WTC11 (cell line): ENCODE measurements around the gene TMEM271. TPM values are rescaled to one million over a fixed set of nuclear protein-coding genes. Genes with fewer than 3 reads are reported as not detected.

Experiments used
- ATAC-seq: fragments of 200-7000 bp; cut with Tn5 transposase; 2 replicates; pipeline ENCODE4 v1.10.0; 2021; ENCODE audit warnings: mild to moderate bottlenecking, moderate library complexity
- CTCF ChIA-PET: fragments of 300-600 bp; sonication (Branson Sonifier 250); formaldehyde crosslinking; loops from one replicate; lab custom pipeline; 2021; ENCODE audit warnings: antibody characterized with exemption; lab: Charles Lee
- POLR2A ChIA-PET: fragments of 350-600 bp; sonication (Branson Sonifier 250); formaldehyde crosslinking; loops from one replicate; lab custom pipeline; 2021; ENCODE audit warnings: antibody characterized with exemption; lab: Charles Lee
- DNase-seq: peaks from one replicate; pipeline ENCODE4 v3.0.0; 2021; ENCODE audit warnings: low spot score
- H3K27ac Mint-ChIP-seq: 2 replicates; pipeline ENCODE4 v1.8.0; 2021; ENCODE audit warnings: mixed read lengths
- H3K27me3 Mint-ChIP-seq: 2 replicates; pipeline ENCODE4 v1.8.0; 2021; ENCODE audit warnings: low read depth, mild to moderate bottlenecking, moderate library complexity, mixed read lengths
- H3K36me3 Mint-ChIP-seq: 2 replicates; pipeline ENCODE4 v1.8.0; 2021; ENCODE audit warnings: mixed read lengths
- H3K4me1 Mint-ChIP-seq: 2 replicates; pipeline ENCODE4 v1.8.0; 2022; ENCODE audit warnings: mixed read lengths
- H3K4me3 Mint-ChIP-seq: 2 replicates; pipeline ENCODE4 v1.8.0; 2021; ENCODE audit warnings: mild to moderate bottlenecking, moderate library complexity, mixed read lengths
- H3K9me3 Mint-ChIP-seq: 2 replicates; pipeline ENCODE4 v1.8.0; 2021; ENCODE audit warnings: mixed read lengths
- ATF1 ChIP-seq: sonication (generic); formaldehyde crosslinking; IDR thresholded peaks from 2 replicates; pipeline ENCODE4 v1.8.1; 2023; ENCODE audit warnings: mild to moderate bottlenecking, moderate library complexity, missing genetic modification reagents
- ATF2 ChIP-seq: sonication (generic); formaldehyde crosslinking; IDR thresholded peaks from 2 replicates; pipeline ENCODE4 v1.8.1; 2022; ENCODE audit warnings: low read depth, missing genetic modification reagents, borderline replicate concordance
- CREM ChIP-seq: sonication (generic); formaldehyde crosslinking; IDR thresholded peaks from 2 replicates; pipeline ENCODE4 v1.8.1; 2022; ENCODE audit warnings: mild to moderate bottlenecking, missing genetic modification reagents, moderate library complexity
- E2F1 ChIP-seq: sonication (generic); formaldehyde crosslinking; IDR thresholded peaks from 2 replicates; pipeline ENCODE4 v1.8.0; 2022; ENCODE audit warnings: mild to moderate bottlenecking, missing genetic modification reagents
- ESRRA ChIP-seq: sonication (generic); formaldehyde crosslinking; IDR thresholded peaks from 2 replicates; pipeline ENCODE4 v1.8.1; 2022; ENCODE audit warnings: mild to moderate bottlenecking, missing genetic modification reagents, borderline replicate concordance
- HMGXB4 ChIP-seq: sonication (generic); formaldehyde crosslinking; IDR thresholded peaks from 2 replicates; pipeline ENCODE4 v1.8.1; 2023; ENCODE audit warnings: mild to moderate bottlenecking, moderate library complexity, missing genetic modification reagents
- JAZF1 ChIP-seq: fragments of 250-450 bp; sonication (Bioruptor Pico); IDR thresholded peaks from 2 replicates; pipeline ENCODE4 v1.9.0; 2021; ENCODE audit warnings: moderate library complexity, mild to moderate bottlenecking, inconsistent platforms
- JUN ChIP-seq: sonication (generic); formaldehyde crosslinking; IDR thresholded peaks from 2 replicates; pipeline ENCODE4 v1.8.0; 2023; ENCODE audit warnings: mild to moderate bottlenecking, missing genetic modification reagents
- MYBL2 ChIP-seq: sonication (generic); formaldehyde crosslinking; IDR thresholded peaks from 2 replicates; pipeline ENCODE4 v1.8.1; 2023; ENCODE audit warnings: mild to moderate bottlenecking, moderate library complexity, missing genetic modification reagents
- NFE2L1 ChIP-seq: sonication (generic); formaldehyde crosslinking; IDR thresholded peaks from 2 replicates; pipeline ENCODE4 v1.8.1; 2023; ENCODE audit warnings: missing genetic modification reagents
- NR2C2 ChIP-seq: sonication (generic); formaldehyde crosslinking; IDR thresholded peaks from 2 replicates; pipeline ENCODE4 v1.8.0; 2022; ENCODE audit warnings: mild to moderate bottlenecking, missing genetic modification reagents
- RELA ChIP-seq: sonication (generic); formaldehyde crosslinking; IDR thresholded peaks from 2 replicates; pipeline ENCODE4 v1.8.1; 2022; ENCODE audit warnings: missing genetic modification reagents, mild to moderate bottlenecking, borderline replicate concordance
- SOX15 ChIP-seq: fragments of 250-450 bp; sonication (Bioruptor Pico); IDR thresholded peaks from 2 replicates; pipeline ENCODE4 v1.9.0; 2021; ENCODE audit warnings: mild to moderate bottlenecking
- TCF7 ChIP-seq: sonication (generic); formaldehyde crosslinking; IDR thresholded peaks from 2 replicates; pipeline ENCODE4 v1.8.0; 2022; ENCODE audit warnings: mild to moderate bottlenecking, low read depth, missing genetic modification reagents, moderate library complexity
- TEAD1 ChIP-seq: sonication (generic); formaldehyde crosslinking; IDR thresholded peaks from 2 replicates; pipeline ENCODE4 v1.8.0; 2022; ENCODE audit warnings: mild to moderate bottlenecking, missing genetic modification reagents
- total RNA-seq: library from RNA; stranded (reverse); gene quantifications from 3 replicates; pipeline ENCODE4 v1.2.3, GENCODE V29; 2021
- TF ChIP-seq, protein P1 (sequence below): sonication (generic); formaldehyde crosslinking; IDR thresholded peaks from 2 replicates; pipeline ENCODE4 v1.8.0; 2022; ENCODE audit warnings: missing genetic modification reagents
- TF ChIP-seq, protein P2 (sequence below): sonication (generic); formaldehyde crosslinking; IDR thresholded peaks from 2 replicates; pipeline ENCODE4 v1.8.1; 2022; ENCODE audit warnings: missing genetic modification reagents, borderline replicate concordance
- TF ChIP-seq, protein P3 (sequence below): sonication (generic); formaldehyde crosslinking; IDR thresholded peaks from 2 replicates; pipeline ENCODE4 v1.8.0; 2022; ENCODE audit warnings: mild to moderate bottlenecking, missing genetic modification reagents

Gene TMEM271
- total RNA-seq, 1 experiment from 2014 or later, result 0.31 TPM

- Mint-ChIP-seq H3K36me3 (no peaks in the 10 kb centered on the region), H3K27me3 (peaks cover 7% of the 10 kb centered on the region; the same call in 1 of the 2 replicates), H3K4me3 (no peak overlapping the region), H3K27ac (no peak overlapping the region), H3K9me3 (no peaks in the 10 kb centered on the region), H3K4me1 (peaks cover 10% of the 10 kb centered on the region)
- TF ChIP-seq ESRRA, result no peak
- no peak for TF ChIP-seq E2F1
- TF ChIP-seq SOX15 (CRISPR knock-in tag), result no peak
- TF ChIP-seq ATF1 (CRISPR knock-in tag), result no peak
- TF ChIP-seq NR2C2 (CRISPR knock-in tag), result no peak
- TF ChIP-seq, protein P1, sequence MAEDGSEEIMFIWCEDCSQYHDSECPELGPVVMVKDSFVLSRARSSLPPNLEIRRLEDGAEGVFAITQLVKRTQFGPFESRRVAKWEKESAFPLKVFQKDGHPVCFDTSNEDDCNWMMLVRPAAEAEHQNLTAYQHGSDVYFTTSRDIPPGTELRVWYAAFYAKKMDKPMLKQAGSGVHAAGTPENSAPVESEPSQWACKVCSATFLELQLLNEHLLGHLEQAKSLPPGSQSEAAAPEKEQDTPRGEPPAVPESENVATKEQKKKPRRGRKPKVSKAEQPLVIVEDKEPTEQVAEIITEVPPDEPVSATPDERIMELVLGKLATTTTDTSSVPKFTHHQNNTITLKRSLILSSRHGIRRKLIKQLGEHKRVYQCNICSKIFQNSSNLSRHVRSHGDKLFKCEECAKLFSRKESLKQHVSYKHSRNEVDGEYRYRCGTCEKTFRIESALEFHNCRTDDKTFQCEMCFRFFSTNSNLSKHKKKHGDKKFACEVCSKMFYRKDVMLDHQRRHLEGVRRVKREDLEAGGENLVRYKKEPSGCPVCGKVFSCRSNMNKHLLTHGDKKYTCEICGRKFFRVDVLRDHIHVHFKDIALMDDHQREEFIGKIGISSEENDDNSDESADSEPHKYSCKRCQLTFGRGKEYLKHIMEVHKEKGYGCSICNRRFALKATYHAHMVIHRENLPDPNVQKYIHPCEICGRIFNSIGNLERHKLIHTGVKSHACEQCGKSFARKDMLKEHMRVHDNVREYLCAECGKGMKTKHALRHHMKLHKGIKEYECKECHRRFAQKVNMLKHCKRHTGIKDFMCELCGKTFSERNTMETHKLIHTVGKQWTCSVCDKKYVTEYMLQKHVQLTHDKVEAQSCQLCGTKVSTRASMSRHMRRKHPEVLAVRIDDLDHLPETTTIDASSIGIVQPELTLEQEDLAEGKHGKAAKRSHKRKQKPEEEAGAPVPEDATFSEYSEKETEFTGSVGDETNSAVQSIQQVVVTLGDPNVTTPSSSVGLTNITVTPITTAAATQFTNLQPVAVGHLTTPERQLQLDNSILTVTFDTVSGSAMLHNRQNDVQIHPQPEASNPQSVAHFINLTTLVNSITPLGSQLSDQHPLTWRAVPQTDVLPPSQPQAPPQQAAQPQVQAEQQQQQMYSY, result no peak
- TF ChIP-seq RELA (CRISPR knock-in tag), result no peak
- TF ChIP-seq ATF2 (CRISPR knock-in tag), result no peak
- no peak for TF ChIP-seq CREM (CRISPR knock-in tag)
- no peak for TF ChIP-seq JAZF1 (CRISPR knock-in tag)
- no peak for TF ChIP-seq JUN (CRISPR knock-in tag)
- no peak for TF ChIP-seq TCF7 (CRISPR knock-in tag)
- no peak for TF ChIP-seq NFE2L1 (CRISPR knock-in tag)
- TF ChIP-seq, protein P2, sequence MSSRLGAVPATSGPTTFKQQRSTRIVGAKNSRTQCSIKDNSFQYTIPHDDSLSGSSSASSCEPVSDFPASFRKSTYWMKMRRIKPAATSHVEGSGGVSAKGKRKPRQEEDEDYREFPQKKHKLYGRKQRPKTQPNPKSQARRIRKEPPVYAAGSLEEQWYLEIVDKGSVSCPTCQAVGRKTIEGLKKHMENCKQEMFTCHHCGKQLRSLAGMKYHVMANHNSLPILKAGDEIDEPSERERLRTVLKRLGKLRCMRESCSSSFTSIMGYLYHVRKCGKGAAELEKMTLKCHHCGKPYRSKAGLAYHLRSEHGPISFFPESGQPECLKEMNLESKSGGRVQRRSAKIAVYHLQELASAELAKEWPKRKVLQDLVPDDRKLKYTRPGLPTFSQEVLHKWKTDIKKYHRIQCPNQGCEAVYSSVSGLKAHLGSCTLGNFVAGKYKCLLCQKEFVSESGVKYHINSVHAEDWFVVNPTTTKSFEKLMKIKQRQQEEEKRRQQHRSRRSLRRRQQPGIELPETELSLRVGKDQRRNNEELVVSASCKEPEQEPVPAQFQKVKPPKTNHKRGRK (CRISPR knock-in tag), result no peak
- DNase-seq, result no peak
- CTCF ChIA-PET, result interaction anchor here (1.4 kb wide), 1 partner anchor 18 kb away, joined by 5 read pairs; no protein-coding TSS in a partner anchor
- ATAC-seq, result no peak
- POLR2A ChIA-PET, result no interaction called here
Measured at GRCh38 chr4:620851-621261, 44.8 kb upstream of the TMEM271 start.

GRCh38 chr4:620201-620600 is 44.1 kb upstream of the TMEM271 start:
- DNase-seq (no peak), ATAC-seq (no peak)
- Mint-ChIP-seq H3K36me3 (no peaks in the 10 kb centered on the region), H3K9me3 (no peaks in the 10 kb centered on the region), H3K4me1 (peaks cover 6% of the 10 kb centered on the region), H3K27me3 (peaks cover 7% of the 10 kb centered on the region; the same call in 1 of the 2 replicates), H3K4me3 (no peak overlapping the region), H3K27ac (no peak overlapping the region)
- ChIA-PET POLR2A (no interaction called here), CTCF (no interaction called here)
- TF ChIP-seq MYBL2 (no peak), TEAD1 (CRISPR knock-in tag) (no peak), HMGXB4 (CRISPR knock-in tag) (no peak), JAZF1 (CRISPR knock-in tag) (no peak)
- TF ChIP-seq, protein P3, sequence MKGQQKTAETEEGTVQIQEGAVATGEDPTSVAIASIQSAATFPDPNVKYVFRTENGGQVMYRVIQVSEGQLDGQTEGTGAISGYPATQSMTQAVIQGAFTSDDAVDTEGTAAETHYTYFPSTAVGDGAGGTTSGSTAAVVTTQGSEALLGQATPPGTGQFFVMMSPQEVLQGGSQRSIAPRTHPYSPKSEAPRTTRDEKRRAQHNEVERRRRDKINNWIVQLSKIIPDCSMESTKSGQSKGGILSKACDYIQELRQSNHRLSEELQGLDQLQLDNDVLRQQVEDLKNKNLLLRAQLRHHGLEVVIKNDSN (CRISPR knock-in tag), result no peak
